A673 (cell line): ENCODE results near the gene WSCD2.

ENCODE experiments used
- CTCF ChIP-seq: fragments of 300-800, 200-600 bp; sonication (generic); conservative IDR thresholded peaks from 2 replicates; pipeline ENCODE4 v1.5.1; 2017; ENCODE audit warnings: low read depth, mild to moderate bottlenecking, antibody characterized with exemption, low read length, moderate library complexity, mixed read lengths
- EZH2 ChIP-seq: fragments of 200-600 bp; sonication (generic); IDR thresholded peaks from 2 replicates; pipeline ENCODE4 v1.6.1; 2017; ENCODE audit warnings: borderline replicate concordance, low read depth, mild to moderate bottlenecking, mixed read lengths, antibody characterized with exemption, low read length; ENCODE audit not compliant: poor library complexity, severe bottlenecking

- no peak for TF ChIP-seq CTCF
- no peak for TF ChIP-seq EZH2
Measured at GRCh38 chr12:108270035-108270848, 141.2 kb downstream of the WSCD2 start.
